Measurements from ENCODE around the gene VPS26B.

The VPS26B gene

GRCh38 chr11:134228625-134229024 lies 4.2 kb downstream of the VPS26B start:
- no peaks in the 10 kb centered on the region for H3K27me3 ChIP-seq (ENCODE audit: insufficient read depth, poor library complexity, severe bottlenecking)
- DNase-seq (ENCODE audit: low read depth in 1 of 2, low spot score in 1 of 2): peak in 1 of 2 experiments; percentile 39
- H3K4me3 ChIP-seq (replicated peaks; ENCODE audit: insufficient read depth, low read length): no peak overlapping the region
- TF ChIP-seq SPI1 (IDR thresholded peaks at IDR 0.05; ENCODE audit: borderline replicate concordance, low read depth) (no peak), GABPA (IDR thresholded peaks at IDR 0.05; ENCODE audit: low read depth) (no peak), REST (IDR thresholded peaks at IDR 0.05; ENCODE audit: insufficient replicate concordance, low read depth) (no peak), POLR2AphosphoS5 (IDR thresholded peaks at IDR 0.05; ENCODE audit: low read depth) (no peak)
- TF ChIP-seq, protein P1, sequence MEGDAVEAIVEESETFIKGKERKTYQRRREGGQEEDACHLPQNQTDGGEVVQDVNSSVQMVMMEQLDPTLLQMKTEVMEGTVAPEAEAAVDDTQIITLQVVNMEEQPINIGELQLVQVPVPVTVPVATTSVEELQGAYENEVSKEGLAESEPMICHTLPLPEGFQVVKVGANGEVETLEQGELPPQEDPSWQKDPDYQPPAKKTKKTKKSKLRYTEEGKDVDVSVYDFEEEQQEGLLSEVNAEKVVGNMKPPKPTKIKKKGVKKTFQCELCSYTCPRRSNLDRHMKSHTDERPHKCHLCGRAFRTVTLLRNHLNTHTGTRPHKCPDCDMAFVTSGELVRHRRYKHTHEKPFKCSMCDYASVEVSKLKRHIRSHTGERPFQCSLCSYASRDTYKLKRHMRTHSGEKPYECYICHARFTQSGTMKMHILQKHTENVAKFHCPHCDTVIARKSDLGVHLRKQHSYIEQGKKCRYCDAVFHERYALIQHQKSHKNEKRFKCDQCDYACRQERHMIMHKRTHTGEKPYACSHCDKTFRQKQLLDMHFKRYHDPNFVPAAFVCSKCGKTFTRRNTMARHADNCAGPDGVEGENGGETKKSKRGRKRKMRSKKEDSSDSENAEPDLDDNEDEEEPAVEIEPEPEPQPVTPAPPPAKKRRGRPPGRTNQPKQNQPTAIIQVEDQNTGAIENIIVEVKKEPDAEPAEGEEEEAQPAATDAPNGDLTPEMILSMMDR (IDR thresholded peaks at IDR 0.05; ENCODE audit: insufficient read depth, low read length): no peak
- H3K27ac ChIP-seq (replicated peaks): no peak overlapping the region

GRCh38 chr11:134229126-134229790 lies 4.8 kb downstream of the VPS26B start:
- H3K27ac ChIP-seq (replicated peaks): no peak overlapping the region
- DNase-seq (ENCODE audit: low read depth in 1 of 2, low spot score in 1 of 2): no peak

DNA sequence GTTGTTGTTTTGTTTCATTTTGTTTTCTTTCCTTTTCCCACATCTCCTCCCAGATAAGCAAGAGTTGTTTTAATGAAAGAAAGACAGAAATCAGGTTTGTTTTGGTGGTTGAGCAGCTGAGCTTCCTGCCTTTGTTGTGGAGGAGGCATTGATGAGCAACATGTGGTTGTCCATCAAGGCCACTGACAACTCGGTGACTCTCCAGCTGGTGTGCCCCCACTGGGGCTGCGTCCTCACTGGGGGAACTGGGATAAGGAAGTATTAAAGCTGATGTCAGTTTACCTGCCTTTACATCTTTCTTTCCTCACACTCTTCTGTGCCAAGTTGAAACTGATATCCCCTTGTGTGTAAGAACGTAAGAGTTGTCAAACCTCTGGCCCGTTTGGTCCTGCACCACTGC lies 5.9 kb downstream of the VPS26B start:
- DNase-seq (ENCODE audit: low read depth in 1 of 2, low spot score in 1 of 2): no peak
- Histone ChIP-seq H3K4me3 (replicated peaks; ENCODE audit: insufficient read depth, low read length) (no peak overlapping the region), H3K27me3 (ENCODE audit: insufficient read depth, poor library complexity, severe bottlenecking) (no peaks in the 10 kb centered on the region), H3K27ac (replicated peaks) (no peak overlapping the region; the same call in 1 of the 2 replicates)
- TF ChIP-seq POLR2AphosphoS5 (IDR thresholded peaks at IDR 0.05; ENCODE audit: low read depth): no peak
- no peak for TF ChIP-seq SPI1 (IDR thresholded peaks at IDR 0.05; ENCODE audit: borderline replicate concordance, low read depth)
- TF ChIP-seq REST (IDR thresholded peaks at IDR 0.05; ENCODE audit: insufficient replicate concordance, low read depth): no peak
- no peak for TF ChIP-seq GABPA (IDR thresholded peaks at IDR 0.05; ENCODE audit: low read depth)
- TF ChIP-seq, protein P1 (IDR thresholded peaks at IDR 0.05; ENCODE audit: insufficient read depth, low read length): no peak

More at GRCh38 chr11:134229126-134229790, 4.8 kb downstream of the VPS26B start:
- Histone ChIP-seq H3K4me3 (replicated peaks; ENCODE audit: insufficient read depth, low read length) (no peak overlapping the region), H3K27me3 (ENCODE audit: insufficient read depth, poor library complexity, severe bottlenecking) (no peaks in the 10 kb centered on the region)
- TF ChIP-seq REST (IDR thresholded peaks at IDR 0.05; ENCODE audit: insufficient replicate concordance, low read depth): no peak
- no peak for TF ChIP-seq POLR2AphosphoS5 (IDR thresholded peaks at IDR 0.05; ENCODE audit: low read depth)
- no peak for TF ChIP-seq GABPA (IDR thresholded peaks at IDR 0.05; ENCODE audit: low read depth)
- TF ChIP-seq SPI1 (IDR thresholded peaks at IDR 0.05; ENCODE audit: borderline replicate concordance, low read depth): no peak
- TF ChIP-seq, protein P1 (IDR thresholded peaks at IDR 0.05; ENCODE audit: insufficient read depth, low read length): no peak
